ENCODE measurements around the gene VPS45. TPM values are rescaled to one million over a fixed set of nuclear protein-coding genes. Genes with fewer than 3 reads are reported as not detected.
A peak's percentile ranks its signal among the peaks of the same experiment; 100 is the strongest.

The VPS45 gene
- total RNA-seq, 4 donors from 2014 or later = 16.1 to 47.5 (median 34.7) TPM

- in situ Hi-C loops (cut with MboI; ENCODE audit: low pct_ligation_motif_present in 1 of 4, low pct_unique_long_range_greater_than_20kb in 1 of 4, low sequenced_read_pairs in 3 of 4) = loop anchor here in 1 of 4 donors (25.0 kb wide), 1 partner anchor 111 kb away; the partner anchor contains the start of gene VPS45
- no peaks in the 10 kb centered on the region for H3K27me3 ChIP-seq
- intact Hi-C loops (cut with DNase I; ENCODE audit: low total_unique reads) = loop anchor here (5.0 kb wide), 1 partner anchor 211 kb away; no protein-coding TSS in a partner anchor
- no peaks in the 10 kb centered on the region for H3K4me1 ChIP-seq
- DNase-seq = peak; percentile 43
- WGBS, 2 donors (ENCODE audit: low coverage in 1 of 2) = 50 to 68% methylated on average over 4 to 7 of the region's 7 CpGs
- H3K4me3 ChIP-seq = no peak overlapping the region
- H3K9me3 ChIP-seq = no peaks in the 10 kb centered on the region
- TF ChIP-seq CTCF (IDR thresholded peaks at IDR 0.05) (no peak), POLR2AphosphoS5 (IDR thresholded peaks at IDR 0.05) (no peak), EP300 (IDR thresholded peaks at IDR 0.05; ENCODE audit: low read depth) (no peak), POLR2A (IDR thresholded peaks at IDR 0.05) (no peak)
- no peak overlapping the region for H3K27ac ChIP-seq
- no peaks in the 10 kb centered on the region for H3K36me3 ChIP-seq
These were observed 105.6 kb downstream of the VPS45 start for GRCh38 chr1:150173141-150173585.

- no peak overlapping the region for H3K4me3 ChIP-seq
- H3K27me3 ChIP-seq = no peaks in the 10 kb centered on the region
- H3K4me1 ChIP-seq = no peaks in the 10 kb centered on the region
- TF ChIP-seq EP300 (IDR thresholded peaks at IDR 0.05; ENCODE audit: low read depth) (no peak), POLR2A (IDR thresholded peaks at IDR 0.05) (no peak), CTCF (IDR thresholded peaks at IDR 0.05) (no peak), POLR2AphosphoS5 (IDR thresholded peaks at IDR 0.05) (no peak)
- H3K27ac ChIP-seq = no peak overlapping the region
- 85 to 100% methylated on average over 3 of the region's 3 CpGs for WGBS, 2 donors (ENCODE audit: low coverage in 1 of 2)
- in situ Hi-C loops (cut with MboI; ENCODE audit: low pct_ligation_motif_present in 1 of 4, low pct_unique_long_range_greater_than_20kb in 1 of 4, low sequenced_read_pairs in 3 of 4) = loop anchor here in 2 of 4 donors (25.0 kb wide), 1 partner anchor 214 kb away; no protein-coding TSS in a partner anchor
- DNase-seq = no peak
- no peaks in the 10 kb centered on the region for H3K9me3 ChIP-seq
- intact Hi-C loops (cut with DNase I; ENCODE audit: low total_unique reads) = no loop called here
- no peaks in the 10 kb centered on the region for H3K36me3 ChIP-seq
These were observed 109.0 kb downstream of the VPS45 start for GRCh38 chr1:150176593-150176992.

- TF ChIP-seq EP300 (IDR thresholded peaks at IDR 0.05; ENCODE audit: low read depth) (no peak), CTCF (IDR thresholded peaks at IDR 0.05) (no peak), POLR2A (IDR thresholded peaks at IDR 0.05) (no peak), POLR2AphosphoS5 (IDR thresholded peaks at IDR 0.05) (no peak)
- Histone ChIP-seq H3K27me3 (no peaks in the 10 kb centered on the region), H3K4me1 (no peaks in the 10 kb centered on the region), H3K9me3 (no peaks in the 10 kb centered on the region), H3K27ac (no peak overlapping the region), H3K4me3 (no peak overlapping the region), H3K36me3 (no peaks in the 10 kb centered on the region)
- in situ Hi-C loops (cut with MboI; ENCODE audit: low pct_ligation_motif_present in 1 of 4, low pct_unique_long_range_greater_than_20kb in 1 of 4, low sequenced_read_pairs in 3 of 4) (loop anchor here in 2 of 4 donors (25.0 kb wide), 1 partner anchor 216 kb away; no protein-coding TSS in a partner anchor), intact Hi-C loops (cut with DNase I; ENCODE audit: low total_unique reads) (no loop called here)
- DNase-seq = no peak
These were observed 111.0 kb downstream of the VPS45 start for GRCh38 chr1:150178548-150178947.

- Histone ChIP-seq H3K36me3 (no peaks in the 10 kb centered on the region), H3K4me3 (no peak overlapping the region), H3K4me1 (no peaks in the 10 kb centered on the region), H3K27ac (no peak overlapping the region), H3K27me3 (no peaks in the 10 kb centered on the region), H3K9me3 (no peaks in the 10 kb centered on the region)
- TF ChIP-seq POLR2A (IDR thresholded peaks at IDR 0.05) (no peak), POLR2AphosphoS5 (IDR thresholded peaks at IDR 0.05) (no peak), EP300 (IDR thresholded peaks at IDR 0.05; ENCODE audit: low read depth) (no peak), CTCF (IDR thresholded peaks at IDR 0.05) (no peak)
- 88 to 96% methylated on average over 6 to 7 of the region's 7 CpGs for WGBS, 2 donors (ENCODE audit: low coverage in 1 of 2)
- no peak for DNase-seq
- in situ Hi-C loops (cut with MboI; ENCODE audit: low pct_ligation_motif_present in 1 of 4, low pct_unique_long_range_greater_than_20kb in 1 of 4, low sequenced_read_pairs in 3 of 4) (loop anchor here (10.0 to 25.0 kb wide), 3 partner anchors 105 to 218 kb away; no protein-coding TSS in a partner anchor), intact Hi-C loops (cut with DNase I; ENCODE audit: low total_unique reads) (no loop called here)
These were observed 112.3 kb downstream of the VPS45 start for GRCh38 chr1:150179867-150180266.

All from transverse colon (tissue), 4 donors.